Measurements from ENCODE around the gene MED28. TPM values are rescaled to one million over a fixed set of nuclear protein-coding genes. Genes with fewer than 3 reads are reported as not detected.

MED28 gene
- total RNA-seq, 1 experiment from 2014 or later, result 43.1 TPM

DNA sequence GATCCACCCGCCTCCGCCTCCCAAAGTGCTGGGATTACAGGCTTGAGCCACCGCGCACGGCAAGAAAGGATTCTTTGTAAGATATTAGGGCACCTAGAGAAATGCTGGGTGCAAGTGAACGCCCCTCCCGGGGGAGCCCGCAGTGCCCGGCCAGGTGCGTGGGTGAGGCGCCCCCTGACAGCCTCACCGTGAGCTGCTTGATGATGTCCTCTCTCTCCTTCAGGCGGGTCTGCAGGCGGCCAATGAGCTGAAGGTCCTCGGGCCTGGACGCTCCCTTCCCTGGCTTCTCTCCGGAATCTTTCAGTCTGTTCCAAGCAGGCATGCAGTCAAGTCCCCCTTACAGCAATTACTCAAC is 21.9 kb downstream of the MED28 start:
- intact Hi-C loops (cut with micrococcal nuclease; ENCODE audit: unreplicated experiment), result loop anchor here (10.0 kb wide), 1 partner anchor 958 kb away; no protein-coding TSS in a partner anchor
- H3K4me3 ChIP-seq, result no peak overlapping the region
- no peaks in the 10 kb centered on the region for H3F3A ChIP-seq (ENCODE audit: insufficient read depth, low read depth)
- H3K27me3 ChIP-seq (ENCODE audit: insufficient read depth, low read depth), result no peaks in the 10 kb centered on the region
- H3K9me3 ChIP-seq (ENCODE audit: insufficient read depth, low read depth), result no peaks in the 10 kb centered on the region
- H3K9me2 ChIP-seq (ENCODE audit: insufficient read depth), result no peaks in the 10 kb centered on the region
- H4K20me1 ChIP-seq (ENCODE audit: insufficient read depth), result no peaks in the 10 kb centered on the region; the same call in 1 of the 2 replicates
- no peak overlapping the region for H3K4me2 ChIP-seq
- no peak overlapping the region for H3K27ac ChIP-seq
- H3K36me3 ChIP-seq (ENCODE audit: low read depth), result 0 out of 2 replicates have a peak, but pooled peaks cover 4% of the 10 kb centered on the region
- no peaks in the 10 kb centered on the region for H3K4me1 ChIP-seq (replicated peaks; ENCODE audit: insufficient read depth)
- no peak for DNase-seq
- ChIA-PET POLR2A (ENCODE audit: unreplicated experiment) (interaction anchor here (0.7 kb wide), 1 partner anchor 35 kb away, joined by 3 read pairs; no protein-coding TSS in a partner anchor), CTCF (no interaction called here)
- TF ChIP-seq, protein P1, sequence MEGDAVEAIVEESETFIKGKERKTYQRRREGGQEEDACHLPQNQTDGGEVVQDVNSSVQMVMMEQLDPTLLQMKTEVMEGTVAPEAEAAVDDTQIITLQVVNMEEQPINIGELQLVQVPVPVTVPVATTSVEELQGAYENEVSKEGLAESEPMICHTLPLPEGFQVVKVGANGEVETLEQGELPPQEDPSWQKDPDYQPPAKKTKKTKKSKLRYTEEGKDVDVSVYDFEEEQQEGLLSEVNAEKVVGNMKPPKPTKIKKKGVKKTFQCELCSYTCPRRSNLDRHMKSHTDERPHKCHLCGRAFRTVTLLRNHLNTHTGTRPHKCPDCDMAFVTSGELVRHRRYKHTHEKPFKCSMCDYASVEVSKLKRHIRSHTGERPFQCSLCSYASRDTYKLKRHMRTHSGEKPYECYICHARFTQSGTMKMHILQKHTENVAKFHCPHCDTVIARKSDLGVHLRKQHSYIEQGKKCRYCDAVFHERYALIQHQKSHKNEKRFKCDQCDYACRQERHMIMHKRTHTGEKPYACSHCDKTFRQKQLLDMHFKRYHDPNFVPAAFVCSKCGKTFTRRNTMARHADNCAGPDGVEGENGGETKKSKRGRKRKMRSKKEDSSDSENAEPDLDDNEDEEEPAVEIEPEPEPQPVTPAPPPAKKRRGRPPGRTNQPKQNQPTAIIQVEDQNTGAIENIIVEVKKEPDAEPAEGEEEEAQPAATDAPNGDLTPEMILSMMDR (conservative IDR thresholded peaks at IDR 0.05), result no peak
- no peak for TF ChIP-seq EZH2 (IDR thresholded peaks at IDR 0.05; ENCODE audit: low read depth)
- H3K79me2 ChIP-seq (ENCODE audit: low read depth), result no peaks in the 10 kb centered on the region
- no peak overlapping the region for H2AFZ ChIP-seq
- BruUV-seq (replicated peaks), result no TSS peak

DNA sequence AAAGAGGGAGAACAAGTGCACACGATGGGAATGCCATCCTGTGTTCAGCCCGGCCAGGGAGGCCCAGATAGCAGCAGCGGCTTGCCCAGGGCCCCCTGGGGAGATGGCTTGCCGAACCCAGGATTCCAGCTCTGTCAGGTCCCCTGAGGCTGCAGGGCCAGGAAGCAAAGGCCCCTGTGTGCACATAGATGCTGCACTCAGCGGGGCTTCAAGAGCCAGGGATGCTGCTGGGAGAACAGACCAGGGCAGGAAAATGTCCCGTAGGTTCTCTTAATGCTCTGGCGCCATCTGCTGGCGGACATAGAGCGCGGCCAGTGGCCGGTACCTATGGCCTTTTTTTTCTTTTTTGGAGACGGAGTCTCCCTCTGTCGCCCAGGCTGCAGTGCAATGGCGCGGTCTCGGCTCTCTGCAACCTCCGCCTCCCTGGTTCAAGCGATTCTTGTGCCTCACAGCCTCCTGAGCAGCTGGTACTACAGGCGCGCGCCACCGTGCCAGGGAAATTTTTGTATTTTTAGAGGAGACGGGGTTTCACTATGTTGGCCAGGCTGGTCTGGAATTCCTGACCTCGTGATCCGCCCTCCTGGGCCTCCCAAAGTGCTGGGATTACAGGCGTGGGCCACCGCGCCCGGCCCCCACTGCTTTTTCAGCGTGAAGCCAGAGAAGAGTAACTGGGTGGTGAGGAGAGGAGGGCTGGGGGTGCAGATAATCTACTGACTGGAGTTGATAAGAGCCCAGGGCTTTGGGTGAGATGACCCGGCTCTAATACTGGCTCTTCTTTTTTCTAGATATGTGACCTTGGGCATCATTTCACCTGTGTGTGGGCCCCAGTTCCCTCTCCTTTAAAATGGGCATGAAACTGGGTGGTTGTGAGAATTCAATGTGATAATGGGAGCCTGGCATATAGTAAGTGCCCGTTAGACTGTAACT is 22.5 kb downstream of the MED28 start:
- H3K36me3 ChIP-seq (ENCODE audit: low read depth), result 0 out of 2 replicates have a peak, but pooled peaks cover 4% of the 10 kb centered on the region
- H3F3A ChIP-seq (ENCODE audit: insufficient read depth, low read depth), result no peaks in the 10 kb centered on the region
- no peaks in the 10 kb centered on the region for H3K4me1 ChIP-seq (replicated peaks; ENCODE audit: insufficient read depth)
- no peaks in the 10 kb centered on the region for H3K27me3 ChIP-seq (ENCODE audit: insufficient read depth, low read depth)
- intact Hi-C loops (cut with micrococcal nuclease; ENCODE audit: unreplicated experiment), result loop anchor here (1.0 to 10.0 kb wide), 2 partner anchors 88 to 958 kb away; no protein-coding TSS in a partner anchor
- H3K4me2 ChIP-seq, result no peak overlapping the region
- H3K4me3 ChIP-seq, result no peak overlapping the region
- H4K20me1 ChIP-seq (ENCODE audit: insufficient read depth), result no peaks in the 10 kb centered on the region; the same call in 1 of the 2 replicates
- peak; percentile 39 to 69 for DNase-seq
- no peak overlapping the region for H2AFZ ChIP-seq
- no peaks in the 10 kb centered on the region for H3K79me2 ChIP-seq (ENCODE audit: low read depth)
- TF ChIP-seq EZH2 (IDR thresholded peaks at IDR 0.05; ENCODE audit: low read depth), result no peak
- TF ChIP-seq, protein P1 (conservative IDR thresholded peaks at IDR 0.05), result peak; percentile 80
- H3K9me3 ChIP-seq (ENCODE audit: insufficient read depth, low read depth), result no peaks in the 10 kb centered on the region
- H3K9me2 ChIP-seq (ENCODE audit: insufficient read depth), result no peaks in the 10 kb centered on the region
- CTCF ChIA-PET, result no interaction called here
- BruUV-seq (replicated peaks), result no TSS peak
- POLR2A ChIA-PET (ENCODE audit: unreplicated experiment), result no interaction called here
- no peak overlapping the region for H3K27ac ChIP-seq

DNA sequence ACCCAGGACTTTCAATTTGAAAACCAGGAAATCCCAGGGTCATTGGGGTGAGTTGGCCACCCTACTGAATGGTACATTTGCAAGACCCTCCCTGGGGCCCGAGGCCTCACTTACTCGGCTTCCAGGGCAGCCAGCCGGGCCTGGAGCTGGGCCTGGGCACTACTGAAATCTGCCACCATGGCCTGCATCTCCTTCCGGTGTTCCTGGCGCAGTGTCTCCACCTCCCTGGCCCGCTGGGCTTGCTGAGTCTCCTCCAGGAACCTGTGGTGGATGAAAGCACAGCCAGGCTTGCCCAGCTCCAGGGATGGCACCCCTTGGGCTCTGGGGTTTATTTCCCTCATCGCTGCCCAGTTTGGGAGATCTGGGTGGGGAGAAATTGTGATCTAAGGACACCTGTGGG is 24.7 kb downstream of the MED28 start:
- BruUV-seq (replicated peaks), result no TSS peak
- Histone ChIP-seq H3K4me2 (no peak overlapping the region), H3K4me1 (replicated peaks; ENCODE audit: insufficient read depth) (no peaks in the 10 kb centered on the region), H3K27ac (no peak overlapping the region), H3K79me2 (ENCODE audit: low read depth) (no peaks in the 10 kb centered on the region), H3K4me3 (no peak overlapping the region), H4K20me1 (ENCODE audit: insufficient read depth) (no peaks in the 10 kb centered on the region; the same call in 1 of the 2 replicates), H3K9me2 (ENCODE audit: insufficient read depth) (no peaks in the 10 kb centered on the region), H3K36me3 (ENCODE audit: low read depth) (no peaks in the 10 kb centered on the region), H3F3A (ENCODE audit: insufficient read depth, low read depth) (no peaks in the 10 kb centered on the region), H3K27me3 (ENCODE audit: insufficient read depth, low read depth) (no peaks in the 10 kb centered on the region), H3K9me3 (ENCODE audit: insufficient read depth, low read depth) (no peaks in the 10 kb centered on the region), H2AFZ (no peak overlapping the region)
- intact Hi-C loops (cut with micrococcal nuclease; ENCODE audit: unreplicated experiment), result loop anchor here (10.0 kb wide), 1 partner anchor 956 kb away; no protein-coding TSS in a partner anchor
- TF ChIP-seq, protein P1 (conservative IDR thresholded peaks at IDR 0.05), result no peak
- no peak for TF ChIP-seq EZH2 (IDR thresholded peaks at IDR 0.05; ENCODE audit: low read depth)
- CTCF ChIA-PET, result no interaction called here
- POLR2A ChIA-PET (ENCODE audit: unreplicated experiment), result no interaction called here
- no peak for DNase-seq

All from PC-9 (cell line).